ENCODE data around the gene KRTAP5-3. TPM values are rescaled to one million over a fixed set of nuclear protein-coding genes. Genes with fewer than 3 reads are reported as not detected.

KRTAP5-3 gene
- total and polyA plus RNA-seq, 2 of the 13 experiments (the other 11 are each of a cell fraction or from before 2014, with no cell fraction given), result not detected

- no peak for TF ChIP-seq ZNF770 (CRISPR knock-in tag; IDR thresholded peaks at IDR 0.05)
- TF ChIP-seq REXO4 (CRISPR knock-in tag; IDR thresholded peaks at IDR 0.05; ENCODE audit: borderline replicate concordance), result no peak
- TF ChIP-seq ZNF274 (CRISPR knock-in tag; IDR thresholded peaks at IDR 0.05), result no peak
- no peak for TF ChIP-seq ZNF724P (CRISPR knock-in tag; IDR thresholded peaks at IDR 0.05; ENCODE audit: borderline replicate concordance)
Measured at GRCh38 chr11:1623716-1624115, 15.5 kb upstream of the KRTAP5-3 start (continued).

GRCh38 chr11:1622086-1622485 is 13.8 kb upstream of the KRTAP5-3 start, which contains the start of gene KRTAP5-4:
Gene KRTAP5-4 (minus strand): TSS chr11:1622138. CDS start chr11:1622093, 45 bp downstream.
- ATAC-seq (no peak), DNase-seq (ENCODE audit: low spot score) (no peak), FAIRE-seq (no peak)
- intact Hi-C loops (cut with micrococcal nuclease; ENCODE audit: unreplicated experiment) (no loop called here), in situ Hi-C loops (cut with HindIII; ENCODE audit: extremely low pct_ligation_motif_present, low pct_unique_long_range_greater_than_20kb) (no loop called here)
- Histone ChIP-seq H2AFZ (ENCODE audit: low read length) (no peak within 1 kb of the TSS), H3K27ac (ENCODE audit: extremely low read length, insufficient read depth, low read length) (no peak within 1 kb of the TSS), H3K36me3 (replicated peaks in 1 of 2; ENCODE audit: control insufficient read depth in 1 of 2, insufficient read depth in 2 of 2, low read length in 2 of 2) (no peaks in the 10 kb centered on the region), H3K9me3 (ENCODE audit: low read length) (no peaks in the 10 kb centered on the region), H4K20me1 (ENCODE audit: insufficient read depth, low read length) (no peaks in the 10 kb centered on the region), H3K4me3 (replicated peaks in 1 of 3; ENCODE audit: insufficient read depth in 1 of 3, low read depth in 2 of 3, low read length in 3 of 3) (no peak within 1 kb of the TSS), H3K27me3 (ENCODE audit: control insufficient read depth in 1 of 2, insufficient read depth in 2 of 2, low read length in 2 of 2) (peaks cover 5 to 35% of the 10 kb centered on the region in 2 experiments), H3K4me2 (ENCODE audit: low read depth, low read length) (no peak within 1 kb of the TSS), H3K9ac (ENCODE audit: insufficient read depth, low read depth, low read length) (no peak within 1 kb of the TSS), H3K4me1 (ENCODE audit: insufficient read depth, low read length) (no peaks in the 10 kb centered on the region), H3K79me2 (ENCODE audit: insufficient read depth, low read length) (no peaks in the 10 kb centered on the region)
- ChIA-PET POLR2A (no interaction called here), CTCF (ENCODE audit: low intra/inter-chr PET ratio, low total read pairs) (no interaction called here)
- TF ChIP-seq MAZ (IDR thresholded peaks at IDR 0.05; ENCODE audit: borderline replicate concordance, low read depth, low read length) (no peak), MAZ (CRISPR knock-in tag; IDR thresholded peaks at IDR 0.05; ENCODE audit: low read depth) (no peak)
- WGBS (ENCODE audit: low lambda C conversion rate), result 0% methylated on average over 1 of the region's 1 CpG
- no TSS peak for BruUV-seq (replicated peaks)
